Measurements from ENCODE around the gene ZNF578.

- TF ChIP-seq GATA3 (IDR thresholded peaks at IDR 0.05; ENCODE audit: low read depth, low read length) (no peak), GATA2 (IDR thresholded peaks at IDR 0.05; ENCODE audit: low read depth, low read length) (no peak)
Observed at GRCh38 chr19:52498571-52498970, 45.2 kb downstream of the ZNF578 start.

Data from SH-SY5Y (cell line).